ENCODE data around the gene CLEC16A.
A peak's percentile ranks its signal among the peaks of the same experiment; 100 is the strongest.
"Not testable (repeated sequence)": the region's sequence is repeated elsewhere in the genome, so short reads cannot be mapped to it uniquely, and the experiment has no call there.

The CLEC16A gene

GRCh38 chr16:10941935-10942351 lies 2.4 kb upstream of the CLEC16A start:
- not testable (repeated sequence) for DNase-seq

- peak; percentile 62 for DNase-seq
These were observed 1.9 kb upstream of the CLEC16A start, which contains the start of gene DEXI for GRCh38 chr16:10942352-10943063. Gene DEXI, minus strand, starts transcription at chr16:10942468. Its CDS starts 463 bp downstream, at chr16:10942005.

DNA sequence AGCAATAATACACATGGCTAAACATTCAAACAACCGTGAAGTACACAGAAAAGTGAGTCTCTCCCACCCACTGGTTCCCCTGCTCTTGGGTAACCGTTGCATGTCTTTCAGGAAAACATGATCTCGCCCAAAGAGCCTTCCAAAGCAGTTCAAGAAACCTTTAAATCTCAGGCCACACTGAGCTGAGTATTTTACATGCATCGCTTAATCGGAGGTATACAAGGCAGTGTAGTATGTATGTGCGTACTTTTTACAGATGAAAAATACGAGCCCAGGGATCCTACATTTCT lies 1.4 kb upstream of the CLEC16A start:
- DNase-seq: no peak

- DNase-seq: no peak
These were observed 862 bp downstream of the CLEC16A start for GRCh38 chr16:10945065-10945787.

DNA sequence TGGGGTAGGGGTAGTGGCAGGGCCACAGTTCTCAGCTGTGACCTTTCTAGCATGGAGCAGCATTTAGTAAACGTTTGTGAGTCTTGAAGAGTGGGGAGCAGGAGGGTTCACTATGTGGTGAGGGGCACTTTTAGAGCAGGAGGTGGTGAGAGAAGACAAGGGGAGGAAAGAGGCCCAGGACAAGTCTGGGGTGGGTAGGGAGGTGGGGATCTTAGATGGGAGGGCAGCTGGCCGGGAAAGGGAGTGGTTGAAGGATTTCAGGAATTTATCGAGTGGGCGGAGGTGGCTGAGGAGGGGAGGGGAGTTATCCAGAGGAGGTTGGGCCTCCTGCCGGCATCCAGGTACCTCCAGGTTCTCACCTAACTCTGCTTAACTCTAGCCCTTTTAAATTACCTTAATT lies 1.9 kb downstream of the CLEC16A start:
- DNase-seq: no peak

GRCh38 chr16:10947211-10947787 lies 2.9 kb downstream of the CLEC16A start:
- DNase-seq: no peak

GRCh38 chr16:10949424-10949970 lies 5.1 kb downstream of the CLEC16A start:
- DNase-seq: no peak

DNA sequence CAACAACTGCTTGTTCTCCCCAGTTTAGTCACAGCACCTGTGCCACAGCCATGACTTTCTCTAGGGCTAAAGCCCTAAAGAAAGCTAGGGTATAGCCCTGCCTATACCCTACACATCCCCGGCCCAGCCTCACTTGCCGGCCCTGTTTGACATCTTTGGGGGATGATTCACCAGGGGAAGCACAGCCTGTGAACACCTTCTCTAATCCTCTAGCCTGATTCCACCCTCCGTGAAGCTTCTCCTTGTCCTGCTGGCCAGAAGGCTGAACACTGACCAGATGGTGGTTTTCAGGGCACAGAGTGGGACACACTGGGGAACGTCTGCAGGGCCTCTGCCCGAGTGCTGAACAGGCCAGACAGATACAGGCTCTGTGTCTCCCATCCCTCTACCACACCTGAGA lies 6.0 kb downstream of the CLEC16A start:
- DNase-seq: no peak

DNA sequence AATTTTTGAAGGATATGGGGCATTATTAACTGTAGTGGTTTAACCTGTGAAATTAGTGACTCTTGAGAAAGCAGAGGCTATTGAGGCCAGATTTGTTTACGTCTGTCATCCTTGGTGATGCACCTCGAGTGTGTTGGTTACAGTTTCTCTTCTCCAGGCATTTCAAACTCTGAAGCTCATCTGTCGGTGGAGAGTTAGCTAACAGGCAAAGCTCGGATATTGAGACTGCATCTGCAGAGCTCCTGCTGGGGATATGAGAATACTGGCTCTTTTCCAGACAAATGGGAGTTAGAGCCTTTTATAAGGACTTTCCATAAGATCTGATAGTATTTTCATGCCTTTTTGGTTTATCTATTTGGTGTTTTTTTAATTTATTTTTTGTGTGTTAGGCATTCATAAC lies 6.7 kb downstream of the CLEC16A start:
- no peak for DNase-seq

DNA sequence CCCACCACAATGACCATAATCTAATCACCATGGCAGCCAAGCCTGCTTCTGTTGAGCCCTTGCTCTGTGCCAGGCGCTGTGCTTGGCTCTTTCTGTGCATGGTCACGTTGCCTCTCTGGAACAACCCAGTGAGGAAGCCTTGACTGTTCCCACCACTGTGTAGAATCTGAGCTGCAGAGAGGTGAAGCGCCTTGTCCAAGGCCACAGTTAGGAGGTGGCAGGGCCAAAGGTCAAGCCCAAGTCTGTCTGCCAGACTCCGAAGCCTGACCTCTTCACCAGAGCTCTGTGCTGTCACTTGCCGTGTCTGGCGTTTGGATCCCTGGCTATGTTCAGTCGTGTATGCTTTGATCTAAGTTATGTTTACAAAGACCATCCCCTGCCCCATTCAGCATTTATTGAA lies 10.5 kb downstream of the CLEC16A start:
- no peak for DNase-seq

DNA sequence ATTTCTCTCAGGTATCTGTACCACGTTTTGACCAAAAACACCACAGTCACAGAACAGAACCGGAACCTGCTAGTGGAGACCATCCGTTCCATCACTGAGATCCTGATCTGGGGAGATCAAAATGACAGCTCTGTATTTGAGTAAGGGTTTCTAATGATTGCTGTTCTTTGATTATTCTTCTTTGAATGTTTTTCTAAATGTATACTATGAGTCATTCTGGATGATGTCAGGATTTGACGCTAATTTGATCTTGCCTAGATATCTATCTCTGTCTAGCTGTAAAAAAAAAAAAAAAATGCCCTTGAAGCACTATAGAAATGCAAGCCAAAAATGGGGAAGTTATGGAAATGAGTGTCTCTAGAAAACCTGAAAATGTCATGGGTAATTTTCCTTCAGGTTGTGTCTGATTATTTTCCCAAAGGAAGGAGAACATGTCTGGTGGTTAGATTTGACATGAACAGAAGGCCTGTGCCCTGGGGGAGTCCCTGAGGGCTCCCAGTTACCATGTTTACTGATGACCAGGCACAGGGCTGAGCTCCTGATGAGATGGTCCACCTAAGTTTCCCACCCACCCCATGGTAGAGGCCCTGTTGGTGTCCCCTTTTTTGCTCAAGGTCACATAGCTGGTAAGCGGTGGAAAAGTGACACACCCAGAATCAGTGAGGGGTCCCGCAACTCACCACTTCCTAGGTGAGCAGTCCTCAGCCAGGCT lies 13.6 kb downstream of the CLEC16A start:
- no peak for DNase-seq

GRCh38 chr16:10959161-10959560 lies 14.8 kb downstream of the CLEC16A start:
- no peak for DNase-seq

- no peak for DNase-seq
These were observed 16.9 kb downstream of the CLEC16A start for GRCh38 chr16:10961231-10961630.

- DNase-seq: peak; percentile 51
These were observed 19.9 kb downstream of the CLEC16A start for GRCh38 chr16:10964039-10964890.

GRCh38 chr16:10964891-10965326 lies 20.5 kb downstream of the CLEC16A start:
- DNase-seq: no peak

DNA sequence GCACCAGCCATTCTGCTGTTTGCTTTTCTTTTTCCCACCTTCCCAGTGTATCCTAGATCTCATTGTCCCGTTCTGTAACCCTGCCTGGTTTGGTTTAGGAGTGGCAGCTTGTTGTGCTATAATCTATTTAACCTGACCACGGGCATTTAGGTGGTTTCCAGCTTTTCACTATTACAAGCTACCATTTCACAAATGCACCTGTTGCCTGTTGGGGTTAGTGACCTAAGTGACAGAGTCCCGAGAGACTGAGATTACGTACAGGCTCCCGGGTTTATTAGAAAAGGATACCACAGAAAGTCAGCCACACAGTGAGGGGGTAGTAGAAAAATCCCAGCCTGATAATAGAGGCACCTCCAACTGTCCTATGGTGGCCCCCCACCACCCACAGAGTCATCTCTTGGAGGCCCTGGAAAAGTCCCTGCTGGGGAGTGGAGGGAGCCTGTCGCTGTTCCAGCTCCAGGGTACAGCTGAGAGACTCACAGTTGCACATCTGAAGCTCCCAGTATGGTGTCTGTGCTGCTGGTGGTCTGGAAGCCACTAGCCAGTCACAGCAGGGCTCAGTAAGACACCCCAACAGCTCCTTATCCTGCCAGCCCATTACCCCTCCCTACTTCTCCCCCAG lies 21.2 kb downstream of the CLEC16A start:
- DNase-seq: no peak

GRCh38 chr16:10966129-10966528 lies 21.8 kb downstream of the CLEC16A start:
- DNase-seq: no peak

GRCh38 chr16:10966559-10966958 lies 22.2 kb downstream of the CLEC16A start:
- DNase-seq: not testable (repeated sequence)

DNA sequence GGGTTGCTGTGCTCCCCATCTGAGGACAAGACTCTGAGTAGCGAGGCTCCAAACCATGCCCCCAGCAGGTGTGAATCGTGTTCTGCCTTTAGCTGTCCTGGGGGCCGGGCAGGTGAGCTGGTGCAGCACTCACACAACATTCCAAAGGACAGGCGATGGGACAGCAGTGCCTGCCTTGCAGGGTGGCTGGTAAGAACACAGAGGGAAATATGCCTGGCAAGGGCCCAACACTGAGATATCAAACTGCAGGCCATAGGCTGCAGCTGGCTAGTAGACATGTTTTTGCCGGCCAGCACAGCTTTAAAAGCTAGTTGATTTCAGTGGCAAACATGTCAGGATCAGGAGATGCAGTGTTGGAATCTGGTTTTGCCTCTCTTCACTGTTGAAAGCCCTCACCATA lies 23.6 kb downstream of the CLEC16A start:
- no peak for DNase-seq

DNA sequence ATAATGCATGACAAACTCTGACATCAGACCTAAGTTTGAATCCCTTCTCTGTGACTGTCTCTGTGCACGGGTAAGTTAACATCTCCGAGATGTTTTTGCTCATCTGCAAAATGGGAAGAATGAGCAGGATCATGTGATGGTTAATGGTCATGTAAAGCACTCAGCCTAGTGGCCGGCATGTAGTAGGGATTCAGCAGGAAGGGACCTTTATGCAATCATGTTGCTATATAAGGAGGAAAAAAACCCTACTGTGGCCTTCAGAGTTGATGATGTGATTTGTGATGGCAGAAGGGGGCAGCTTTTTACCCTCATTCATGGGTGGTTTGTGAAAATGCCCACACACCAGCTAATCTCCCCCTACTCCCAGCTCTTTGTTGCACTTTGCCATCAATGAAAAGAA lies 24.1 kb downstream of the CLEC16A start:
- DNase-seq: no peak

- DNase-seq: no peak
These were observed 25.3 kb downstream of the CLEC16A start for GRCh38 chr16:10969615-10970014.

GRCh38 chr16:10970065-10970464 lies 25.7 kb downstream of the CLEC16A start:
- no peak for DNase-seq

Measured in GOT3 (cell line).